K562 (cell line): ENCODE data around the gene OGFR. TPM values are rescaled to one million over a fixed set of nuclear protein-coding genes. Genes with fewer than 3 reads are reported as not detected.

ENCODE experiments used
- ARHGAP35 ChIP-seq: fragments of 450-650 bp; IDR thresholded peaks from 2 replicates; pipeline ENCODE4 v1.6.1; 2018; ENCODE audit not compliant: partially characterized antibody
- CREM ChIP-seq: IDR thresholded peaks from 2 replicates; pipeline ENCODE4 v1.6.1; 2014; ENCODE audit warnings: antibody characterized with exemption, low read depth
- DLX4 ChIP-seq: fragments of 250-450 bp; sonication (Bioruptor Pico); IDR thresholded peaks from 2 replicates; pipeline ENCODE4 v1.6.1; 2021; ENCODE audit warnings: mild to moderate bottlenecking
- EP400 ChIP-seq: fragments of 450-650 bp; IDR thresholded peaks from 2 replicates; pipeline ENCODE4 v1.6.1; 2017; ENCODE audit warnings: antibody characterized with exemption, mild to moderate bottlenecking, moderate library complexity
- ETV6 ChIP-seq, 3 experiments: fragments of 150-350 bp in 1 of 3; sonication (generic) in 1 of 3; formaldehyde crosslinking in 1 of 3; IDR thresholded peaks; 2 replicates each; pipeline versions ENCODE4 v1.6.1 to v1.8.0; 2014 to 2022; ENCODE audit warnings: borderline replicate concordance in 2 of 3, low read depth in 2 of 3, antibody characterized with exemption in 1 of 3, low read length in 1 of 3, mild to moderate bottlenecking in 1 of 3, missing genetic modification reagents in 1 of 3
- NFATC3 ChIP-seq: fragments of 450-650 bp; IDR thresholded peaks from 2 replicates; pipeline ENCODE4 v1.6.1; 2017; ENCODE audit warnings: mild to moderate bottlenecking
- NFIC ChIP-seq: fragments of 450-650 bp; IDR thresholded peaks from 2 replicates; pipeline ENCODE4 v1.6.1; 2017; ENCODE audit warnings: mild to moderate bottlenecking, inconsistent platforms
- NR4A1 ChIP-seq, 2 experiments: fragments of 250-450 bp in 1 of 2; fragments of 450-650 bp in 1 of 2; sonication (Bioruptor Pico) in 1 of 2; IDR thresholded peaks; 2 replicates each; pipeline versions ENCODE4 v1.4.0 to v1.6.1; 2016 to 2020; ENCODE audit warnings: mild to moderate bottlenecking in 2 of 2, missing compliant biosample characterization in 1 of 2, missing genetic modification characterization in 1 of 2, moderate library complexity in 1 of 2
- PHB2 ChIP-seq: fragments of 450-650 bp; IDR thresholded peaks from 2 replicates; pipeline ENCODE4 v1.6.1; 2017; ENCODE audit warnings: low read depth
- PRDM10 ChIP-seq: fragments of 450-650 bp; IDR thresholded peaks from 2 replicates; pipeline ENCODE4 v1.6.1; 2018; ENCODE audit not compliant: partially characterized antibody
- RB1 ChIP-seq: fragments of 450-650 bp; IDR thresholded peaks from 2 replicates; pipeline ENCODE4 v1.6.1; 2017; ENCODE audit warnings: low read depth, mild to moderate bottlenecking
- UBTF ChIP-seq, 2 experiments: IDR thresholded peaks; 2 replicates each; pipeline ENCODE4 v1.6.1; 2012; ENCODE audit warnings: improper control_type of control experiment in 2 of 2, low read depth in 2 of 2, low read length in 2 of 2, borderline replicate concordance in 1 of 2
- ZBTB43 ChIP-seq: sonication (generic); formaldehyde crosslinking; IDR thresholded peaks from 2 replicates; pipeline ENCODE4 v1.8.0; 2023; ENCODE audit warnings: mild to moderate bottlenecking, missing genetic modification reagents
- ZEB2 ChIP-seq: fragments of 450-650 bp; IDR thresholded peaks from 2 replicates; pipeline ENCODE4 v1.6.1; 2016
- ZNF263 ChIP-seq: sonication (generic); formaldehyde crosslinking; IDR thresholded peaks from 2 replicates; pipeline ENCODE4 v1.8.0; 2022; ENCODE audit warnings: mild to moderate bottlenecking, missing genetic modification reagents, borderline replicate concordance
- ZNF76 ChIP-seq: fragments of 250-450 bp; sonication (Bioruptor Pico); IDR thresholded peaks from 2 replicates; pipeline ENCODE4 v1.4.0; 2020; ENCODE audit warnings: mild to moderate bottlenecking, moderate library complexity, borderline replicate concordance
- polyA plus RNA-seq, 8 experiments: library from polyadenylated mRNA; depleted of rRNA in 4 of 8; stranded (reverse) in 5 of 8; unstranded in 3 of 8; fragments of >200 nt; fragmentation: Nextera tagmentation in 2 of 8; fragmentation: Illumina TruSeq in 1 of 8; extraction: Ambion mirVana in 2 of 8; extraction: Trizol in 1 of 8; gene quantifications; 2 replicates each; pipeline versions ENCODE4 v1.2.1 to v1.2.3, GENCODE V29; 2011 to 2014; ENCODE audit warnings: inconsistent platforms in 1 of 8, missing spikeins in 1 of 8
- total RNA-seq, 7 experiments: library from RNA; depleted of rRNA in 6 of 7; stranded (reverse); fragments of >200 nt in 6 of 7; fragmentation: Illumina TruSeq in 2 of 7; extraction: Trizol in 2 of 7; gene quantifications; 2 replicates each; pipeline versions ENCODE4 v1.2.1 to v1.2.3, GENCODE V29; 2011 to 2021; ENCODE audit warnings: low replicate concordance in 1 of 7

OGFR gene
- total and polyA plus RNA-seq, 9 of the 15 experiments (the other 6 are each of a cell fraction or from before 2014, with no cell fraction given) = 0.39 to 56.3 (median 17.5) TPM

- TF ChIP-seq ZBTB43 (CRISPR knock-in tag) = peak; percentile 77; the same call in 1 of the 2 replicates
- TF ChIP-seq EP400 = peak; percentile 26; the same call in 1 of the 2 replicates
- TF ChIP-seq ZNF76 (CRISPR knock-in tag) = no peak
- TF ChIP-seq CREM = peak; percentile 39; the same call in 1 of the 2 replicates
- TF ChIP-seq NFATC3 = no peak
- TF ChIP-seq ZEB2 = no peak
- no peak for TF ChIP-seq DLX4 (CRISPR knock-in tag)
- no peak for TF ChIP-seq ZNF263 (CRISPR knock-in tag)
- TF ChIP-seq UBTF (IDR thresholded peaks at IDR 0.05; ENCODE audit: borderline replicate concordance in 1 of 2, low read depth in 2 of 2, low read length in 2 of 2) = peak; percentile 39 to 80; a peak in 1 of 4 replicates
- TF ChIP-seq PHB2 = no peak
- no peak for TF ChIP-seq ARHGAP35
- peak; percentile 35 for TF ChIP-seq PRDM10
- peak; percentile 71 for TF ChIP-seq NFIC
- peak in 1 of 2 experiments; percentile 52; a peak in 1 of 4 replicates for TF ChIP-seq ETV6 (IDR thresholded peaks at IDR 0.05; ENCODE audit: borderline replicate concordance in 1 of 2, low read depth in 2 of 2, low read length in 1 of 2)
- TF ChIP-seq ETV6 (CRISPR knock-in tag; IDR thresholded peaks at IDR 0.05; ENCODE audit: borderline replicate concordance) = no peak
- TF ChIP-seq NR4A1 (CRISPR knock-in tag; IDR thresholded peaks at IDR 0.05) = 0 out of 2 replicates have a peak, but pooled peaks have one; percentile 46
- no peak for TF ChIP-seq NR4A1 (tag; IDR thresholded peaks at IDR 0.05)
- peak; percentile 46; the same call in 1 of the 2 replicates for TF ChIP-seq RB1
Observed at GRCh38 chr20:62791301-62792181, 13.1 kb upstream of the OGFR start (continued).
